ENCODE measurements around the gene GSAP.
"Not testable (repeated sequence)": the region's sequence is repeated elsewhere in the genome, so short reads cannot be mapped to it uniquely, and the experiment has no call there.

Gene GSAP

GRCh38 chr7:77281780-77282478, 134.2 kb downstream of the GSAP start:
- DNase-seq = no peak

- no peak for DNase-seq
These were observed 140.0 kb downstream of the GSAP start for GRCh38 chr7:77276120-77276519.

- not testable (repeated sequence) for DNase-seq
These were observed 140.5 kb downstream of the GSAP start for GRCh38 chr7:77275663-77276062.

DNA sequence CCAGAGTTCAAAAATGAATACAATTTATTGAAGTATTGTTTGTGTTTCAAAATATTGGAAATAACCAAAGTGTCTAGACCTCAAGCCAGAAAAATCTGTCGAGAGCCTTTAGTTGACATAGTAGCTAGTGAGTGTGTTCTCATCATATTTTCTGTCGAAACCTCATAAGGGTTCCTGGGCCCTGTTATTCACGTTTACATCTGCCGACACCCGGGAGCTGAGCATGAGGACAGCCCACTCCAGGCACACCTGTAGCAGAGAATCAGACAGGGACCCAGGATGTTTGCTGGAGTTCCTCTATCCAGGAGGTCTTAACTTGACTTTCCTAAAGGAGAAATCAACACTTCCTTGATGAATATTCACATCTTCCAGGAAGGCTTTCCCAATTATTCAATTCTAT, 144.4 kb downstream of the GSAP start:
- DNase-seq = no peak

- no peak for DNase-seq
These were observed 146.1 kb downstream of the GSAP start for GRCh38 chr7:77270094-77270480.

- DNase-seq = no peak
These were observed 146.6 kb downstream of the GSAP start for GRCh38 chr7:77269360-77270093.

DNA sequence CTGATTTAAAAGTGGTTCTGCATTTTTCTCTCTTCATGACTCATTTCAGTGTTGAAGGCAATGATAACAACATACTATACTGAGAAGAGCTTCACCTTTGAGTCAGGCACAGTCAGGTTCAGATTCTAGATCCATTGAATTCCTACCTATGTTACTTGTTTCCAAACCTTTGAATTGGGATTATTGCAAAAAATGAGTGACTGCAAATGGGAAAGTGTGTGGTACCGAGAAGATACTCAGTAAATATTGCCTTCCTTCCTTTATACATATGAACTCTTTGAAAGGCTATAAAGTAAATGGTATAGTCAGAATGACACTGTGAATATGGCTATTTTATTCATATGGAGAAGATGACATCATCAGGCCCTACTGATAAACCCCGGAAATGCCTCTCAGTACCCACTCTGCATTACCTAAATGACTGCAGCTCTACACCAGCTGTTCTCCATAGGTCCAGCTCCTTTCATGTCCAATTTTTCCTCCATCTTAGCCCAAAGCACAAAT, 149.8 kb downstream of the GSAP start:
- no peak for DNase-seq

- DNase-seq = no peak
These were observed 150.5 kb downstream of the GSAP start for GRCh38 chr7:77265666-77266065.

DNA sequence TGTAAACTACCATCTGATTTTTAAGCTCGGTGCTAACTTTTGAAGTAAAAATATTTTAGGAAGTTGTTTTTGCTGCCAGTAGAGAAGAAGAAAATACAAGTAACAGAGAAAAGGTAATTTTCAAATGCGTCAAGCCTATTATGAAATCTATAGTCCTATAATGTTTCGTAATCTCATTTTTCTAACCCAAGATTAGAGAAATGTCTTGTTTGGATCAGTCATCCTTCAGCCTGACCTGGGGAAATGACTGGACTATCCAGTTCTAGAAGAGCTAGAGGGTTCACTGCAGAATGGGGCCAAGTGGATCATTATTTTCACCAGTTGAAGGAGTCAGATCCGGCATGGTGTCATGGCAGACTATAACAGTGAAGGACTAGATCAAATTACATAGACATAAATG, 153.8 kb downstream of the GSAP start:
- no peak for DNase-seq
